ENCODE results near the gene PDK1. TPM values are rescaled to one million over a fixed set of nuclear protein-coding genes. Genes with fewer than 3 reads are reported as not detected.

Gene PDK1
- total RNA-seq, 1 experiment from 2014 or later: 74.7 TPM

GRCh38 chr2:172623249-172623965 is 67.5 kb downstream of the PDK1 start:
- WGBS (ENCODE audit: extremely low coverage, insufficient read length, low lambda C conversion rate): no CpG with 5 or more reads among the region's 1 CpG
- H3K9me3 ChIP-seq (ENCODE audit: control insufficient read depth, low read depth, low read length): peaks cover 8% of the 10 kb centered on the region
- H3K23ac ChIP-seq (ENCODE audit: insufficient read length, low read depth, low read length): no peak overlapping the region
- no peaks in the 10 kb centered on the region for H3K27me3 ChIP-seq (ENCODE audit: insufficient read depth, low read length)
- H4K5ac ChIP-seq (ENCODE audit: insufficient read length, low read depth, low read length): no peak overlapping the region
- no peak overlapping the region for H2BK120ac ChIP-seq (ENCODE audit: low read depth, low read length, poor library complexity, severe bottlenecking)
- H2AK5ac ChIP-seq (ENCODE audit: insufficient read length, low read length): no peak overlapping the region
- H3K27me3 Mint-ChIP-seq (ENCODE audit: low read depth): no peaks in the 10 kb centered on the region; the same call in 1 of the 2 replicates
- H3K4ac ChIP-seq (ENCODE audit: low read depth, low read length): no peak overlapping the region
- no peak overlapping the region for H2BK15ac ChIP-seq (ENCODE audit: low read depth, low read length)
- H3K56ac ChIP-seq (ENCODE audit: insufficient read length, low read depth, low read length): no peak overlapping the region
- peaks cover 25 to 34% (median 26%) of the 10 kb centered on the region in 3 experiments for H3K36me3 Mint-ChIP-seq (ENCODE audit: insufficient read depth in 1 of 3, low read depth in 3 of 3)
- no peak overlapping the region for H3T11ph ChIP-seq (ENCODE audit: low read length)
- peaks cover 29 to 37% of the 10 kb centered on the region in 2 experiments for H3K9me3 Mint-ChIP-seq
- H3K4me1 ChIP-seq (ENCODE audit: insufficient read depth, low read length): no peaks in the 10 kb centered on the region
- no peak overlapping the region for H3K4me3 Mint-ChIP-seq
- H3K4me1 Mint-ChIP-seq: peaks cover 0 to 5% of the 10 kb centered on the region in 2 experiments; a peak in 2 of 4 replicates
- TF ChIP-seq, protein P1, sequence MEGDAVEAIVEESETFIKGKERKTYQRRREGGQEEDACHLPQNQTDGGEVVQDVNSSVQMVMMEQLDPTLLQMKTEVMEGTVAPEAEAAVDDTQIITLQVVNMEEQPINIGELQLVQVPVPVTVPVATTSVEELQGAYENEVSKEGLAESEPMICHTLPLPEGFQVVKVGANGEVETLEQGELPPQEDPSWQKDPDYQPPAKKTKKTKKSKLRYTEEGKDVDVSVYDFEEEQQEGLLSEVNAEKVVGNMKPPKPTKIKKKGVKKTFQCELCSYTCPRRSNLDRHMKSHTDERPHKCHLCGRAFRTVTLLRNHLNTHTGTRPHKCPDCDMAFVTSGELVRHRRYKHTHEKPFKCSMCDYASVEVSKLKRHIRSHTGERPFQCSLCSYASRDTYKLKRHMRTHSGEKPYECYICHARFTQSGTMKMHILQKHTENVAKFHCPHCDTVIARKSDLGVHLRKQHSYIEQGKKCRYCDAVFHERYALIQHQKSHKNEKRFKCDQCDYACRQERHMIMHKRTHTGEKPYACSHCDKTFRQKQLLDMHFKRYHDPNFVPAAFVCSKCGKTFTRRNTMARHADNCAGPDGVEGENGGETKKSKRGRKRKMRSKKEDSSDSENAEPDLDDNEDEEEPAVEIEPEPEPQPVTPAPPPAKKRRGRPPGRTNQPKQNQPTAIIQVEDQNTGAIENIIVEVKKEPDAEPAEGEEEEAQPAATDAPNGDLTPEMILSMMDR (conservative IDR thresholded peaks at IDR 0.05): no peak
- H3K14ac ChIP-seq (ENCODE audit: insufficient read depth, low read length): no peak overlapping the region
- no peak for DNase-seq
- H3K18ac ChIP-seq (ENCODE audit: insufficient read length, low read depth, low read length): no peak overlapping the region
- H2BK12ac ChIP-seq (ENCODE audit: insufficient read length, low read depth, low read length): no peak overlapping the region
- H4K91ac ChIP-seq (ENCODE audit: insufficient read length, low read depth, low read length): no peak overlapping the region
- H3K79me1 ChIP-seq (ENCODE audit: insufficient read depth, low read depth, low read length, poor library complexity, severe bottlenecking): no peaks in the 10 kb centered on the region
- H2BK20ac ChIP-seq (ENCODE audit: low read depth, low read length, poor library complexity, severe bottlenecking): no peak overlapping the region
- no peak overlapping the region for H3K27ac Mint-ChIP-seq
- H3K79me2 ChIP-seq (ENCODE audit: insufficient read depth, low read length): no peaks in the 10 kb centered on the region
- H4K8ac ChIP-seq (replicated peaks; ENCODE audit: insufficient read length, low read depth, low read length): no peak overlapping the region
- H3K4me2 ChIP-seq (ENCODE audit: insufficient read depth, insufficient read length, low read length): no peak overlapping the region
- no peak overlapping the region for H3K9ac ChIP-seq (ENCODE audit: extremely low read depth, insufficient read length, low read length)
- H3K23me2 ChIP-seq (ENCODE audit: insufficient read length, low read depth, low read length, poor library complexity, severe bottlenecking): no peaks in the 10 kb centered on the region
- H2AFZ ChIP-seq (ENCODE audit: low read length): no peak overlapping the region
- no peak overlapping the region for H3K27ac ChIP-seq (ENCODE audit: insufficient read length, low read depth, low read length)
- no peak overlapping the region for H2BK5ac ChIP-seq (ENCODE audit: insufficient read length, low read length)
- no peaks in the 10 kb centered on the region for H4K20me1 ChIP-seq (ENCODE audit: control insufficient read depth, insufficient read depth, insufficient read length)
